Neural progenitor cell (in vitro differentiated cells): ENCODE measurements around the gene MED17.

Source experiments
- EZH2 ChIP-seq: fragments of 200-600 bp; sonication (generic); IDR thresholded peaks from 2 replicates; pipeline ENCODE4 v1.6.1; 2017; ENCODE audit warnings: antibody characterized with exemption, mild to moderate bottlenecking, moderate library complexity
- EZH2phosphoT487 ChIP-seq: fragments of 200-600 bp; sonication (generic); IDR thresholded peaks from 2 replicates; pipeline ENCODE4 v1.6.1; 2017; ENCODE audit warnings: antibody characterized with exemption
- TF ChIP-seq, protein P1 (sequence below): fragments of 200-600 bp; sonication (generic); IDR thresholded peaks from 2 replicates; pipeline ENCODE4 v1.5.1; 2017; ENCODE audit warnings: antibody characterized with exemption, mild to moderate bottlenecking

DNA sequence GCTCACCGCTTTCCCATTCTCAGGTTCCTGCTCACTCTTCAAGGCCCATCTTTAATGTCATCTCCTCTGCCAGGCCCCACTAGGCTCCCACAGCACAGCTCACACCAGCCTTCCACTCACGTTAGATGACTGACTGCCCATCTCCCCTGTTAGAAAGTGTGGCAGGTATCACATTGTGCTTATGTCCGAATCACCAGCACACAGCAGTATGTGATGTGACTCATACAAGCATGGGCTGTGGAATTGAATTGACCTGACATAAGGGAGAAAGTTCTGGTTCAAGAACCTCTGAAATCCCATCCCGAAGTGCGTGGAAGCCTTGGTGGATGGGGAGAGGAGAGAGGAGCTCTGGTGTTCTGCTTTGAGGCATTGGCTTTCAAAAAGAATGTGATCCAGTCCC lies 59.8 kb downstream of the MED17 start:
- TF ChIP-seq, protein P1, sequence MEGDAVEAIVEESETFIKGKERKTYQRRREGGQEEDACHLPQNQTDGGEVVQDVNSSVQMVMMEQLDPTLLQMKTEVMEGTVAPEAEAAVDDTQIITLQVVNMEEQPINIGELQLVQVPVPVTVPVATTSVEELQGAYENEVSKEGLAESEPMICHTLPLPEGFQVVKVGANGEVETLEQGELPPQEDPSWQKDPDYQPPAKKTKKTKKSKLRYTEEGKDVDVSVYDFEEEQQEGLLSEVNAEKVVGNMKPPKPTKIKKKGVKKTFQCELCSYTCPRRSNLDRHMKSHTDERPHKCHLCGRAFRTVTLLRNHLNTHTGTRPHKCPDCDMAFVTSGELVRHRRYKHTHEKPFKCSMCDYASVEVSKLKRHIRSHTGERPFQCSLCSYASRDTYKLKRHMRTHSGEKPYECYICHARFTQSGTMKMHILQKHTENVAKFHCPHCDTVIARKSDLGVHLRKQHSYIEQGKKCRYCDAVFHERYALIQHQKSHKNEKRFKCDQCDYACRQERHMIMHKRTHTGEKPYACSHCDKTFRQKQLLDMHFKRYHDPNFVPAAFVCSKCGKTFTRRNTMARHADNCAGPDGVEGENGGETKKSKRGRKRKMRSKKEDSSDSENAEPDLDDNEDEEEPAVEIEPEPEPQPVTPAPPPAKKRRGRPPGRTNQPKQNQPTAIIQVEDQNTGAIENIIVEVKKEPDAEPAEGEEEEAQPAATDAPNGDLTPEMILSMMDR: no peak
- TF ChIP-seq EZH2 (no peak), EZH2phosphoT487 (no peak)
